Osteocyte (in vitro differentiated cells): ENCODE data around the gene BOK. TPM values are rescaled to one million over a fixed set of nuclear protein-coding genes. Genes with fewer than 3 reads are reported as not detected.

Experiments
- DNase-seq: peaks from one replicate; pipeline ENCODE4 v3.0.0; 2021; ENCODE audit warnings: mixed read lengths; ENCODE audit not compliant: unreplicated experiment; ENCODE audit errors: extremely low spot score
- H3K27ac Mint-ChIP-seq: one replicate; pipeline ENCODE4 v1.8.0; 2021; ENCODE audit warnings: mild to moderate bottlenecking, mixed read lengths; ENCODE audit not compliant: unreplicated experiment
- H3K27me3 Mint-ChIP-seq: one replicate; pipeline ENCODE4 v1.8.0; 2021; ENCODE audit warnings: mixed read lengths; ENCODE audit not compliant: unreplicated experiment
- H3K36me3 Mint-ChIP-seq: one replicate; pipeline ENCODE4 v1.8.0; 2021; ENCODE audit warnings: mixed read lengths; ENCODE audit not compliant: unreplicated experiment
- H3K4me1 Mint-ChIP-seq: one replicate; pipeline ENCODE4 v1.8.0; 2021; ENCODE audit warnings: mixed read lengths; ENCODE audit not compliant: unreplicated experiment
- H3K4me3 Mint-ChIP-seq: one replicate; pipeline ENCODE4 v1.8.0; 2021; ENCODE audit warnings: mild to moderate bottlenecking, moderate library complexity, mixed read lengths; ENCODE audit not compliant: unreplicated experiment
- H3K9me3 Mint-ChIP-seq: one replicate; pipeline ENCODE4 v1.8.0; 2021; ENCODE audit warnings: mixed read lengths; ENCODE audit not compliant: unreplicated experiment
- total RNA-seq: library from RNA; stranded (reverse); gene quantifications from 2 replicates; pipeline ENCODE4 v1.2.1, GENCODE V29; 2021
- TF ChIP-seq, protein P1 (sequence below): fragments of 200-600 bp; sonication (generic); IDR thresholded peaks from 2 replicates; pipeline ENCODE4 v1.5.0; 2021; ENCODE audit warnings: antibody characterized with exemption, mild to moderate bottlenecking, moderate library complexity

BOK gene
- total RNA-seq, 1 donor from 2014 or later, result 45.0 TPM

DNA sequence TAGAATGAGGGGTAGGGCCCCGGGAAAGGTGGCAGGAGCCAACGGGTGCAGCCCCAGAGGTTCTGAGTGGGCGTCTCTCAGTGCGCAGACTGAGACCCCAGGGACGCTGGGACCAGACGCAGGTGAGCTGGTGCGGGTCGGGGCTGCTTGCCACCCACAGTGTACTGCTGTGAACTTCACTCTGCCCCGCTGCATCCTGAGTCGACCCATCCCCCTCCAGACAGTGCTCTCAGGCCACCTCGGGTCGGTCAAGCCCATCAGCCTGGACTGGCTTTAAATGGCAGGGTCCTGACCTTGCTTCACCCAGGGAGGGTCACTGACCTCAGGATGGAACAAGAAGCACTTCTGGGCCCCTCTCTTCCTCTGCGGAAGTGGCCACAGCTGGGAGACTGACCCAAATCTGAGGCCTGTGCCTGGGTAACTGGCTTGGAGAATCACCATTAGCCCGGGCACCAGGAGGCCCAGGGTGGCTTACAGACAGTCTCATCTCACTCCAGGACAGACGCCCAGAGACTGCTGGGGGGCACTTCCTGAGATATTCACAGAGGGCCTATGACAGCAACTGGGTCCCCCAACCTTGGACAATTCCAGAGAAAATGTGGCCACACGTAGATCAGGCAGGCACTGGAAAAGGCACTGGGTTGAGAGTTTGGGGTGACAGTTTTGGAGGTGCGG, 23.7 kb upstream of the BOK start:
- Mint-ChIP-seq H3K4me3 (no peak overlapping the region), H3K4me1 (peaks cover 6% of the 10 kb centered on the region), H3K27ac (no peak overlapping the region), H3K36me3 (no peaks in the 10 kb centered on the region), H3K27me3 (peaks cover 5% of the 10 kb centered on the region), H3K9me3 (no peaks in the 10 kb centered on the region)
- no peak for DNase-seq
- TF ChIP-seq, protein P1, sequence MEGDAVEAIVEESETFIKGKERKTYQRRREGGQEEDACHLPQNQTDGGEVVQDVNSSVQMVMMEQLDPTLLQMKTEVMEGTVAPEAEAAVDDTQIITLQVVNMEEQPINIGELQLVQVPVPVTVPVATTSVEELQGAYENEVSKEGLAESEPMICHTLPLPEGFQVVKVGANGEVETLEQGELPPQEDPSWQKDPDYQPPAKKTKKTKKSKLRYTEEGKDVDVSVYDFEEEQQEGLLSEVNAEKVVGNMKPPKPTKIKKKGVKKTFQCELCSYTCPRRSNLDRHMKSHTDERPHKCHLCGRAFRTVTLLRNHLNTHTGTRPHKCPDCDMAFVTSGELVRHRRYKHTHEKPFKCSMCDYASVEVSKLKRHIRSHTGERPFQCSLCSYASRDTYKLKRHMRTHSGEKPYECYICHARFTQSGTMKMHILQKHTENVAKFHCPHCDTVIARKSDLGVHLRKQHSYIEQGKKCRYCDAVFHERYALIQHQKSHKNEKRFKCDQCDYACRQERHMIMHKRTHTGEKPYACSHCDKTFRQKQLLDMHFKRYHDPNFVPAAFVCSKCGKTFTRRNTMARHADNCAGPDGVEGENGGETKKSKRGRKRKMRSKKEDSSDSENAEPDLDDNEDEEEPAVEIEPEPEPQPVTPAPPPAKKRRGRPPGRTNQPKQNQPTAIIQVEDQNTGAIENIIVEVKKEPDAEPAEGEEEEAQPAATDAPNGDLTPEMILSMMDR, result no peak

DNA sequence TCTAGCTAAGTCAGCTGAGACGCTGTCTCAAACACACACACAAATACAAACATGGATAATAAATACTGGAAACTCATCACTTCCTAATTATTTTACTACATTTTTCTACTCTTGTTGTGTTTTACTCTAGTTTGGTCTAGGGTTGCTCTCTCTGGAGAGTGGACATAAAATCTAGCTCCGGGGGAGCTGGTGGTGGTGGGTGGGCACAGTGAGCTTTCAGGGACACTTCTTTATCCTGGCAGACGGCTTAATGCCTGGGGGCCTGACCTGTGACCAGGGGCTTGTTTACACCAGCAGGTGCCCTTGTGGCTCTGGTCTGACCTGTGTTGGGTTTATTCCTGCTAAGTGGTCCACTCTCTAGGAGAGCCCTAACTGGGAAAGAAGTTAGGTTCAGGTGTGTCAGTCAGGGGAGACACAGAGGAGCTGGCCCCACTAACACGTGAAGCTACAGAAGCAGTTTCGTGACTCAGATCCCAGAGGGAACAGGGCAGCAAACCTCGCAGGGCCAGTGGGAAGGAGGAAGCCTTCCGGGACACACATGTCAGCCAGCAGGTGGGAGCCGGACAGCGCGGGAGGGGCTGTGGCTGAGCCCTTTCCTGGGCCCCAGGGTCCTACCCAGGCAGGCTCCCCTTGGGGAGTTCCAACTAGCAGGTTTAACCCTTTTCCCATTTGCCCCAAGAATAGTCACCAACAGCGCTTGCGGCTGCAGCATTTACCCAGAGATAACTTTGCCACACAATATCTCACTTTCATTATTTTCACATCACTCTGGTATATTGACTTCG, 22.5 kb upstream of the BOK start:
- H3K36me3 Mint-ChIP-seq, result no peaks in the 10 kb centered on the region
- DNase-seq, result no peak
- no peak overlapping the region for H3K27ac Mint-ChIP-seq
- no peaks in the 10 kb centered on the region for H3K9me3 Mint-ChIP-seq
- H3K4me1 Mint-ChIP-seq, result peaks cover 10% of the 10 kb centered on the region
- H3K4me3 Mint-ChIP-seq, result no peak overlapping the region
- H3K27me3 Mint-ChIP-seq, result peaks cover 2% of the 10 kb centered on the region
- TF ChIP-seq, protein P1, result no peak

DNA sequence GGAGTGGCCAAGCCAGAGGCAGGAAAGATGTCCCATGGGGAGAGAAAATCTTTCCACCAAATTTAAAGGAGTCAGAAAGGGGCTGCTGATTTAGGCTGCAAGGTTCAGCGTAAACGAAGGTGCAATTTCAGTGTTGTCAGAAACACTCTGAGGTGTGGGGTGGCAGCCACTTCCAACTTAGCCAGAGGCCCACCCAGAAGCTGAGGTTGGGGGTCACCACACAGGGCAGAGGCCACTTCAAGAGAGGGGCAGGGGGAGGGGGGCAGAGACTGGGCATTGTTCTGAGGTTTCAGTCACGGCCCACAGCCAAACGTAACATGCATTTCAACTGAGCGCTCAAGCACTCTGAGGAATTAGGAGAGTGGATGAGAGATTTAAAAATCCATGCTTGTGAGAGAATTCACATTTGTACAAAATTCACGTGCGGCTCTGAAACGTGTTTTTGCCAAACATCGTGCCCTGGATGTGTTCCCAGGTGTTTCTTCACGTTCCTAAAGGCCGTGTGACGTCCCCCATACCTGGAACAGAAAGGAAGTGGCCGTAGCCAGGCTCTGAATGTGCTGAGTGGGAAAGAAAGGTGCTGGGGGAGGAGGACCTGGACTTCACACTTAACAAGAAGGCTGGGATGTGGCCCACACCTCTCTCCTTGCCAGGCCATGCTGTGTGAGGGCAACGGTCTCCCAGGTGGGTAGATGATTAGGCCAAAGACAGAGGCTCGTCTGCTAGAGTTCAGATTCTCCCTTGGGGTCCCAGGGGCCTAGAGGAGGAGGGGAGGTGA, 19.5 kb upstream of the BOK start:
- Mint-ChIP-seq H3K27me3 (no peaks in the 10 kb centered on the region), H3K9me3 (no peaks in the 10 kb centered on the region), H3K4me1 (peaks cover 12% of the 10 kb centered on the region), H3K4me3 (no peak overlapping the region), H3K36me3 (no peaks in the 10 kb centered on the region), H3K27ac (no peak overlapping the region)
- DNase-seq, result no peak
- TF ChIP-seq, protein P1, result no peak

DNA sequence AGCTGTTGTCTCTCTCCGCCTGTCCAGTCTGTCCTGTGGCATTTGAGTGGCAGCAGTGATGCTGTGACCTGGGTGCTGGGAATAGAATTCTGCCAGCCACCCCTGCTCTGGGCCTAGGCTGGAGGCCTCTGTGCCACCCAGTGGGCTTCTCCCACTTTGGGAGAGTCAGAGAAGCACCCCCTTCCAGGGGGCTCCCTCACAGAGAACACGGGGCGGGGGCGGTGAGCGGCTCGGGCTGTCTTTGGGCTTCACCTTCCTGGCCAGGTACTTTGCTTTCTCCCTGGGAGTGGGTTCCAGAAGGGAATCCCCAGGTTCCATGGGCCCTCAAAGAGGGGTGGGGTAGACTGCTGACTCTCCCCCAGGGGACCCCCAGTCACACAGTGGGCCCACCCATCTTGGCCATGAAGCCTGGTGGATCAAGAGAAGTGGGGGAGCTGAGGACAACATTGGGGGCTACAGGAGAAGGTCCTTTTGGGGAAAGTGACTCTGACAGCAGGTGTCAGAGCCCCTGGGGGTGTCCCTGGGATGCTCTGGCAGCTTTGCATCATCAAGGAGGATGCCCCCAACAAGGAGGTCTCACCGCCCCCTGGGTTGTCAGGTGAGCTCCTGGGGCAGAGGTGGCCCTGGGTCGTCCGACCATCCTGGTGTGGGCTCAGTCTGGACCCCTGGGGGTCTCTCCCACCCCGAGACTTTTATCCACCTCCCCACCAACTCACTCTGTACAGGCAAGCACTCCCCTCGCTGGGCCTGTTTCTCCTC, 18.8 kb upstream of the BOK start:
- TF ChIP-seq, protein P1, result no peak
- no peaks in the 10 kb centered on the region for H3K9me3 Mint-ChIP-seq

More for the DNA sequence above, 18.8 kb upstream of the BOK start:
- H3K4me1 Mint-ChIP-seq, result peaks cover 14% of the 10 kb centered on the region
- H3K27me3 Mint-ChIP-seq, result no peaks in the 10 kb centered on the region
- no peak for DNase-seq
- H3K36me3 Mint-ChIP-seq, result no peaks in the 10 kb centered on the region
- no peak overlapping the region for H3K27ac Mint-ChIP-seq
- H3K4me3 Mint-ChIP-seq, result no peak overlapping the region
